Body of pancreas (tissue), 2 donors: ENCODE data around the gene RAB44. TPM values are rescaled to one million over a fixed set of nuclear protein-coding genes. Genes with fewer than 3 reads are reported as not detected.

Experiments used
- small RNA-seq: library from RNA; depleted of rRNA; stranded (forward); fragments of <200 nt; gene quantifications from one replicate; pipeline ENCODE3, GENCODE V24; 2016
- total RNA-seq, 2 donors: library from RNA; depleted of rRNA; stranded (reverse); fragments of >200 nt; gene quantifications; one replicate each; pipeline ENCODE4 v1.1.0, GENCODE V29; 2016

Gene RAB44
- total RNA-seq, 2 donors from 2014 or later = 0.26 TPM; not detected in 1

Small RNA genes lying within 50 kb of the gene (small RNA-seq; reads per million reads assigned to genes)
- not detected for gene RF00019

Other genes with a start within 250 kb of the RAB44 start
- 10 to 100 TPM; 11.9 to 16.2 TPM for gene STK38, start 150.3 kb upstream of the RAB44 start, total RNA-seq
- gene SRSF3, start 103.5 kb upstream of the RAB44 start, total RNA-seq = 100 to 1,000 TPM in 1 of 2 donors, 10 to 100 TPM in 1; 86.4 to 113 TPM
- gene CDKN1A, start 19.1 kb upstream of the RAB44 start, total RNA-seq = 10 to 100 TPM; 75.2 to 84.3 TPM
- gene CPNE5, start 141.6 kb downstream of the RAB44 start, total RNA-seq = under 1 TPM in 1 of 2 donors, not detected in 1; 0.78 TPM
- gene PPIL1, start 177.0 kb downstream of the RAB44 start, total RNA-seq = 1 to 10 TPM; 5.9 to 6.5 TPM
- gene C6orf89, start 188.1 kb downstream of the RAB44 start, total RNA-seq = 10 to 100 TPM; 16.5 to 25.7 TPM